ENCODE measurements around the gene ZNF598.

- no peak for TF ChIP-seq POLR2AphosphoS5 (IDR thresholded peaks at IDR 0.05; ENCODE audit: low read length)
- TF ChIP-seq NFIC (IDR thresholded peaks at IDR 0.05; ENCODE audit: low read depth, low read length): no peak
- no peak for TF ChIP-seq BHLHE40 (IDR thresholded peaks at IDR 0.05; ENCODE audit: borderline replicate concordance in 1 of 2, low read depth in 2 of 2, low read length in 1 of 2)
- TF ChIP-seq USF2 (IDR thresholded peaks at IDR 0.05; ENCODE audit: borderline replicate concordance, low read depth, low read length): no peak
Measured at GRCh38 chr16:1950047-1950446, 59.6 kb downstream of the ZNF598 start.
